ENCODE results near the gene CDKL5.

The CDKL5 gene

GRCh38 chrX:18702362-18703195 lies 277.2 kb downstream of the CDKL5 start:
- DNase-seq: no peak
